Measurements from ENCODE around the gene LRRC1.

LRRC1 gene

DNA sequence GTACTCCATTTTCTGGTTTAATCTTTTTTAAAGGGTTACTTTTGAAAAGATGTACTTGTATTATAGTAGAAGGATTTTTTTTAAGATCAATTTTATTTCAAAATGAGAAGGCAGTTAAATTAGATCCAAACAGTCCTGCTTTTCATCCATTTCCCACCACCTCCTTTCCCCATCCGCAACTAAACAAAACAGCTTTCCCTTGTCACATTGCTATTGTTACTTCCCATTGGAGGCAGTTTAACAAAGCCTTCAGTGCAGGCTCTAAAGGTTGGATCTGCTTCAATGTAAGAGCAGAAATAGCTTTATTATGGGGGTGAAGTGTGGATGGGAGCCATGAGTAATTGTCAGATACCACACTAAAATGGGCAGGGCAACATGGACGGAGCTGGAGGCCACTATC, 65.7 kb downstream of the LRRC1 start:
- ATAC-seq: no peak
- TF ChIP-seq POU6F1 (CRISPR knock-in tag; IDR thresholded peaks at IDR 0.05; ENCODE audit: borderline replicate concordance, low read depth) (no peak), ZNF565 (CRISPR knock-in tag; conservative IDR thresholded peaks at IDR 0.05; ENCODE audit: low read depth) (no peak), BACH2 (CRISPR knock-in tag; IDR thresholded peaks at IDR 0.05; ENCODE audit: borderline replicate concordance) (no peak), SNAI2 (CRISPR knock-in tag; IDR thresholded peaks at IDR 0.05) (no peak), ZC3H10 (CRISPR knock-in tag; IDR thresholded peaks at IDR 0.05) (no peak), TOX (CRISPR knock-in tag; IDR thresholded peaks at IDR 0.05; ENCODE audit: borderline replicate concordance) (no peak), ZFP30 (CRISPR knock-in tag; IDR thresholded peaks at IDR 0.05) (no peak), OSR1 (CRISPR knock-in tag; IDR thresholded peaks at IDR 0.05) (no peak), TCF4 (CRISPR knock-in tag; IDR thresholded peaks at IDR 0.05; ENCODE audit: borderline replicate concordance) (no peak), RARB (CRISPR knock-in tag; IDR thresholded peaks at IDR 0.05) (no peak), ESRRG (CRISPR knock-in tag; IDR thresholded peaks at IDR 0.05) (no peak)
- TF ChIP-seq, protein P1, sequence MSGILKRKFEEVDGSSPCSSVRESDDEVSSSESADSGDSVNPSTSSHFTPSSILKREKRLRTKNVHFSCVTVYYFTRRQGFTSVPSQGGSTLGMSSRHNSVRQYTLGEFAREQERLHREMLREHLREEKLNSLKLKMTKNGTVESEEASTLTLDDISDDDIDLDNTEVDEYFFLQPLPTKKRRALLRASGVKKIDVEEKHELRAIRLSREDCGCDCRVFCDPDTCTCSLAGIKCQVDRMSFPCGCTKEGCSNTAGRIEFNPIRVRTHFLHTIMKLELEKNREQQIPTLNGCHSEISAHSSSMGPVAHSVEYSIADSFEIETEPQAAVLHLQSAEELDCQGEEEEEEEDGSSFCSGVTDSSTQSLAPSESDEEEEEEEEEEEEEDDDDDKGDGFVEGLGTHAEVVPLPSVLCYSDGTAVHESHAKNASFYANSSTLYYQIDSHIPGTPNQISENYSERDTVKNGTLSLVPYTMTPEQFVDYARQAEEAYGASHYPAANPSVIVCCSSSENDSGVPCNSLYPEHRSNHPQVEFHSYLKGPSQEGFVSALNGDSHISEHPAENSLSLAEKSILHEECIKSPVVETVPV (CRISPR knock-in tag; IDR thresholded peaks at IDR 0.05): no peak

GRCh38 chr6:53861518-53861917, 66.7 kb downstream of the LRRC1 start:
- ATAC-seq: no peak
- no peak for TF ChIP-seq ZNF565 (CRISPR knock-in tag; conservative IDR thresholded peaks at IDR 0.05; ENCODE audit: low read depth)
- TF ChIP-seq, protein P2, sequence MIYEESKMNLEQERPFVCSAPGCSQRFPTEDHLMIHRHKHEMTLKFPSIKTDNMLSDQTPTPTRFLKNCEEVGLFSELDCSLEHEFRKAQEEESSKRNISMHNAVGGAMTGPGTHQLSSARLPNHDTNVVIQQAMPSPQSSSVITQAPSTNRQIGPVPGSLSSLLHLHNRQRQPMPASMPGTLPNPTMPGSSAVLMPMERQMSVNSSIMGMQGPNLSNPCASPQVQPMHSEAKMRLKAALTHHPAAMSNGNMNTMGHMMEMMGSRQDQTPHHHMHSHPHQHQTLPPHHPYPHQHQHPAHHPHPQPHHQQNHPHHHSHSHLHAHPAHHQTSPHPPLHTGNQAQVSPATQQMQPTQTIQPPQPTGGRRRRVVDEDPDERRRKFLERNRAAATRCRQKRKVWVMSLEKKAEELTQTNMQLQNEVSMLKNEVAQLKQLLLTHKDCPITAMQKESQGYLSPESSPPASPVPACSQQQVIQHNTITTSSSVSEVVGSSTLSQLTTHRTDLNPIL (CRISPR knock-in tag; IDR thresholded peaks at IDR 0.05; ENCODE audit: low read depth): no peak
- TF ChIP-seq ZNF70 (CRISPR knock-in tag; IDR thresholded peaks at IDR 0.05): no peak
- TF ChIP-seq CSDC2 (CRISPR knock-in tag; IDR thresholded peaks at IDR 0.05): no peak
- no peak for TF ChIP-seq ZNF8 (CRISPR knock-in tag; IDR thresholded peaks at IDR 0.05)
- TF ChIP-seq SNAI2 (CRISPR knock-in tag; IDR thresholded peaks at IDR 0.05): no peak
- TF ChIP-seq ISL1 (CRISPR knock-in tag; IDR thresholded peaks at IDR 0.05): no peak
- no peak for TF ChIP-seq ARNTL (CRISPR knock-in tag; IDR thresholded peaks at IDR 0.05; ENCODE audit: borderline replicate concordance, low read depth)
- no peak for TF ChIP-seq POU6F1 (CRISPR knock-in tag; IDR thresholded peaks at IDR 0.05; ENCODE audit: borderline replicate concordance, low read depth)

- TF ChIP-seq ZC3H10 (CRISPR knock-in tag; IDR thresholded peaks at IDR 0.05) (no peak), GLIS3 (CRISPR knock-in tag; IDR thresholded peaks at IDR 0.05) (no peak), TCF4 (CRISPR knock-in tag; IDR thresholded peaks at IDR 0.05; ENCODE audit: borderline replicate concordance) (no peak), CSDC2 (CRISPR knock-in tag; IDR thresholded peaks at IDR 0.05) (no peak), BACH2 (CRISPR knock-in tag; IDR thresholded peaks at IDR 0.05; ENCODE audit: borderline replicate concordance) (no peak), ARNTL (CRISPR knock-in tag; IDR thresholded peaks at IDR 0.05; ENCODE audit: borderline replicate concordance, low read depth) (no peak)
- TF ChIP-seq, protein P2 (CRISPR knock-in tag; IDR thresholded peaks at IDR 0.05; ENCODE audit: low read depth): no peak
- no peak for ATAC-seq
Measured at GRCh38 chr6:53862662-53863462, 68.1 kb downstream of the LRRC1 start.

GRCh38 chr6:53864781-53865180, 70.0 kb downstream of the LRRC1 start:
- no peak for ATAC-seq

More at GRCh38 chr6:53864781-53865180, 70.0 kb downstream of the LRRC1 start:
- TF ChIP-seq PPARA (CRISPR knock-in tag; IDR thresholded peaks at IDR 0.05; ENCODE audit: borderline replicate concordance) (no peak), ZFP30 (CRISPR knock-in tag; IDR thresholded peaks at IDR 0.05) (no peak), ZNF70 (CRISPR knock-in tag; IDR thresholded peaks at IDR 0.05) (no peak), ESRRG (CRISPR knock-in tag; IDR thresholded peaks at IDR 0.05) (no peak), POU6F1 (CRISPR knock-in tag; IDR thresholded peaks at IDR 0.05; ENCODE audit: borderline replicate concordance, low read depth) (no peak), SNAI2 (CRISPR knock-in tag; IDR thresholded peaks at IDR 0.05) (no peak)
